ENCODE measurements around the gene ZBED1. TPM values are rescaled to one million over a fixed set of nuclear protein-coding genes. Genes with fewer than 3 reads are reported as not detected.
"Not testable (repeated sequence)": the region's sequence is repeated elsewhere in the genome, so short reads cannot be mapped to it uniquely, and the experiment has no call there.

ZBED1 gene
- total and polyA plus RNA-seq, 10 donors: 11.3 to 65.7 (median 41.9) TPM

- no peak for DNase-seq
- intact Hi-C loops (cut with DNase I; ENCODE audit: low total_unique reads): no loop called here
- peaks cover 0 to 64% (median 48%) of the 10 kb centered on the region in 6 donors for H3K36me3 ChIP-seq
- H3K9me3 ChIP-seq: no peaks in the 10 kb centered on the region
- no peaks in the 10 kb centered on the region for H3K27me3 ChIP-seq (replicated peaks in 1 of 7)
- TF ChIP-seq CTCF (IDR thresholded peaks at IDR 0.05 in 8 of 11, conservative IDR thresholded peaks at IDR 0.05 in 3 of 11): no peak
- TF ChIP-seq POLR2A (IDR thresholded peaks at IDR 0.05): no peak
- TF ChIP-seq POLR2AphosphoS5 (IDR thresholded peaks at IDR 0.05): no peak
- peak overlapping the region in 1 of 8 donors; percentile 41 for H3K27ac ChIP-seq
- H3K4me3 ChIP-seq: no peak overlapping the region
- 83 to 89% (median 85%) methylated on average over 10 of the region's 10 CpGs for WGBS, 5 donors
- no peaks in the 10 kb centered on the region for H3K4me1 ChIP-seq
These were observed 14.9 kb downstream of the ZBED1 start for GRCh38 chrX:2485789-2486345.

- H3K36me3 ChIP-seq: peaks cover 0 to 64% (median 39%) of the 10 kb centered on the region in 6 donors
- DNase-seq: peak; percentile 61
- WGBS, 5 donors: 73 to 82% (median 79%) methylated on average over 26 of the region's 26 CpGs
- intact Hi-C loops (cut with DNase I; ENCODE audit: low total_unique reads): no loop called here
- H3K4me3 ChIP-seq: no peak overlapping the region
- H3K9me3 ChIP-seq: peaks cover 0 to 5% (median under 1%) of the 10 kb centered on the region in 8 donors
- peak overlapping the region in 6 of 8 donors; percentile 20 to 45 (median 38) for H3K27ac ChIP-seq
- TF ChIP-seq CTCF (IDR thresholded peaks at IDR 0.05 in 8 of 11, conservative IDR thresholded peaks at IDR 0.05 in 3 of 11): no peak
- TF ChIP-seq POLR2A (IDR thresholded peaks at IDR 0.05): no peak
- no peak for TF ChIP-seq POLR2AphosphoS5 (IDR thresholded peaks at IDR 0.05)
- no peaks in the 10 kb centered on the region for H3K27me3 ChIP-seq (replicated peaks in 1 of 7)
- H3K4me1 ChIP-seq: no peaks in the 10 kb centered on the region
These were observed 15.8 kb downstream of the ZBED1 start for GRCh38 chrX:2484721-2485648.

- Histone ChIP-seq H3K27me3 (replicated peaks in 1 of 7) (no peaks in the 10 kb centered on the region), H3K4me3 (no peak overlapping the region), H3K27ac (peak overlapping the region in 5 of 8 donors; percentile 28 to 45 (median 39)), H3K36me3 (peaks cover 0 to 62% (median 32%) of the 10 kb centered on the region in 6 donors), H3K9me3 (peaks cover 0 to 10% (median 2%) of the 10 kb centered on the region in 8 donors), H3K4me1 (no peaks in the 10 kb centered on the region)
- intact Hi-C loops (cut with DNase I; ENCODE audit: low total_unique reads): no loop called here
- WGBS, 5 donors: 78 to 91% (median 84%) methylated on average over 12 of the region's 12 CpGs
- no peak for TF ChIP-seq POLR2A (IDR thresholded peaks at IDR 0.05)
- DNase-seq: peak; percentile 35
These were observed 16.5 kb downstream of the ZBED1 start for GRCh38 chrX:2484256-2484655.

- H3K4me3 ChIP-seq: no peak overlapping the region
- no peaks in the 10 kb centered on the region for H3K4me1 ChIP-seq
- H3K9me3 ChIP-seq: peaks cover 0 to 10% (median 2%) of the 10 kb centered on the region in 8 donors
- 80 to 92% (median 89%) methylated on average over 16 of the region's 16 CpGs for whole genome bisulfite sequencing, 5 donors
- no peak for TF ChIP-seq POLR2A (IDR thresholded peaks at IDR 0.05)
- TF ChIP-seq CTCF (IDR thresholded peaks at IDR 0.05 in 8 of 11, conservative IDR thresholded peaks at IDR 0.05 in 3 of 11): no peak
- no peak for TF ChIP-seq POLR2AphosphoS5 (IDR thresholded peaks at IDR 0.05)
- peaks cover 0 to 57% (median 24%) of the 10 kb centered on the region in 6 donors for H3K36me3 ChIP-seq
- no peaks in the 10 kb centered on the region for H3K27me3 ChIP-seq (replicated peaks in 1 of 7)
- DNase-seq: peak; percentile 24
- intact Hi-C loops (cut with DNase I; ENCODE audit: low total_unique reads): no loop called here
- no peak overlapping the region for H3K27ac ChIP-seq
These were observed 17.2 kb downstream of the ZBED1 start for GRCh38 chrX:2483398-2484060.

DNA sequence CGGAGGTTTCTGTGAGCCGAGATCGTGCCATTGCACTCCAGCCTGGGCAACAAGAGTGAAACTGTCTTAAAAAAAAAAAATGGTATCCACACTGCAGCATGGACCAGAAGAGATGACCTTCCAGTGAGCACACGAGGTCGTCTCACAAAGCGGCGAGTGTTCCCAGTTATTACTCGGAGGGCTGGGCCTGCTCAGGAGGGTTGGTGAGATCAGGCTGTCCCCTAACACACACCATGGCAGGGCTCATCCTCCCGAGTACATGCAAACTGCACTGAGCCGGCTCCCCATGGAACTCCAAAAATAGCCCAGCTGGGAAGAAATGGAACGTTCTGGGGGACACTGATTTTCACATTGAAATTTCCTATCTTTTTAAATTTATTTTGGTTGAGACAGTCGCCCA, 19.2 kb downstream of the ZBED1 start:
- H3K4me3 ChIP-seq; H3K9me3 ChIP-seq; intact Hi-C loops (cut with DNase I; ENCODE audit: low total_unique reads); H3K4me1 ChIP-seq; H3K27ac ChIP-seq; H3K27me3 ChIP-seq (replicated peaks in 1 of 7): not testable (repeated sequence)
- DNase-seq: peak; percentile 16
- 87 to 94% (median 93%) methylated on average over 11 to 12 of the region's 12 CpGs for WGBS, 5 donors
- peaks cover 0 to 41% (median 5%) of the 10 kb centered on the region in 6 donors for H3K36me3 ChIP-seq

DNA sequence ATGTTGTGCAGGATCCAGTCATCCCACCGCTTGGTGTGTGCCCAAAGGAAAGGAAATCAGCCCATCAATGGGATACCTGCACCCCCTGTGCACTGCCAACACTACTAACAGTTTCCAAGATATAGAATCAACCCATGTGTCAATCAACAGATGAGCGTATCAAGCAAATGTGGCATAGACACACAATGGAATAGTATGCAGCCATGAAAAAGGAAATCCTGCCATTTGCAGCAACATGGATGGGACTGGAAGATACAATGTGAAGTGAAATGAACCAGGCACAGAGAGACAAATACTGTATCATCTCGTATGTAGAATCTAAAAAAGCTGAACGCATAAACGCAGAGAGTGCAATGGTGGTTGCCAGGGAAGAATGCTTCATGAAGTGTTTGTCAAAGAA, 20.8 kb downstream of the ZBED1 start:
- H3K9me3 ChIP-seq; H3K4me3 ChIP-seq; intact Hi-C loops (cut with DNase I; ENCODE audit: low total_unique reads); H3K4me1 ChIP-seq; H3K27ac ChIP-seq; H3K27me3 ChIP-seq (replicated peaks in 1 of 7); DNase-seq: not testable (repeated sequence)
- H3K36me3 ChIP-seq: peaks cover 0 to 31% (median 0%) of the 10 kb centered on the region in 6 donors
- 87 to 99% (median 92%) methylated on average over 5 of the region's 5 CpGs for WGBS, 5 donors
